H1 (cell line): ENCODE measurements around the gene TTLL9. TPM values are rescaled to one million over a fixed set of nuclear protein-coding genes. Genes with fewer than 3 reads are reported as not detected.

Source experiments
- CTCF ChIA-PET: fragments of 300-600 bp; sonication (Branson Sonifier 250); formaldehyde crosslinking; loops from one replicate; lab custom pipeline; 2021; ENCODE audit not compliant: partially characterized antibody; lab: Charles Lee
- POLR2A ChIA-PET: fragments of 300-600 bp; sonication (Branson Sonifier 250); formaldehyde crosslinking; loops from one replicate; lab custom pipeline; 2021; ENCODE audit warnings: inconsistent platforms; ENCODE audit not compliant: partially characterized antibody; lab: Charles Lee
- DNase-seq, 2 experiments: peaks; one replicate each; pipeline versions ENCODE4 v3.0.0 to v3.0.0-alpha.2; 2010 to 2022; ENCODE audit warnings: low spot score in 2 of 2, low read depth in 1 of 2, mixed read lengths in 1 of 2
- FAIRE-seq: peaks from 2 replicates; lab custom pipeline; 2011; peaks lifted over from hg19 to GRCh38; lab: Jason Lieb, UNC
- H2AFZ ChIP-seq: 2 replicates; pipeline ENCODE4 v1.8.1; 2012; ENCODE audit warnings: low read length, inconsistent platforms
- H2AK5ac ChIP-seq: 2 replicates; pipeline ENCODE4 v1.6.1; 2013; ENCODE audit warnings: low read depth, low read length
- H2BK120ac ChIP-seq: replicated peaks from 2 replicates; pipeline ENCODE3; 2013; ENCODE audit warnings: low read depth, low read length, inconsistent platforms
- H2BK12ac ChIP-seq: 2 replicates; pipeline ENCODE4 v1.6.1; 2013; ENCODE audit warnings: low read depth, low read length
- H2BK15ac ChIP-seq: 2 replicates; pipeline ENCODE4 v1.6.1; 2013; ENCODE audit warnings: low read length
- H2BK20ac ChIP-seq: 2 replicates; pipeline ENCODE4 v1.6.1; 2013; ENCODE audit warnings: low read length
- H2BK5ac ChIP-seq: 2 replicates; pipeline ENCODE4 v1.6.1; 2013; ENCODE audit warnings: low read depth, low read length
- H3K14ac ChIP-seq: 2 replicates; pipeline ENCODE4 v1.6.1; 2013; ENCODE audit warnings: inconsistent platforms; ENCODE audit not compliant: insufficient read length
- H3K18ac ChIP-seq: 2 replicates; pipeline ENCODE4 v1.6.1; 2013; ENCODE audit warnings: low read length; ENCODE audit errors: extremely low read depth
- H3K23ac ChIP-seq: 2 replicates; pipeline ENCODE4 v1.6.1; 2013; ENCODE audit warnings: inconsistent platforms; ENCODE audit not compliant: insufficient read length
- H3K23me2 ChIP-seq: 2 replicates; pipeline ENCODE4 v1.6.1; 2013; ENCODE audit warnings: low read depth, low read length
- H3K27ac ChIP-seq: 2 replicates; pipeline ENCODE4 v1.6.1; 2011; ENCODE audit warnings: low read depth, low read length, inconsistent platforms
- H3K27me3 ChIP-seq, 4 experiments: replicated peaks in 1 of 4; 1 replicate in 1 of 4; 2 replicates in 3 of 4; pipeline versions ENCODE4 v1.6.1 to v1.8.1; 2011 to 2013; ENCODE audit warnings: low read length in 3 of 4, mild to moderate bottlenecking in 3 of 4, inconsistent platforms in 2 of 4, mixed read lengths in 2 of 4, moderate library complexity in 1 of 4; ENCODE audit not compliant: control insufficient read depth in 3 of 4, insufficient read depth in 3 of 4; ENCODE audit errors: extremely low read depth in 1 of 4
- H3K36me3 ChIP-seq, 4 experiments: 2 replicates each; pipeline versions ENCODE4 v1.6.1 to v1.8.1; 2011 to 2013; ENCODE audit warnings: mild to moderate bottlenecking in 4 of 4, low read length in 3 of 4, moderate library complexity in 2 of 4, control low read depth in 1 of 4, inconsistent platforms in 1 of 4; ENCODE audit not compliant: insufficient read depth in 4 of 4, control insufficient read depth in 2 of 4
- H3K4ac ChIP-seq: replicated peaks from 2 replicates; pipeline ENCODE3; 2013; ENCODE audit warnings: low read length, low read depth, mixed read lengths, inconsistent platforms; ENCODE audit not compliant: insufficient read length
- H3K4me1 ChIP-seq, 4 experiments: replicated peaks in 1 of 4; 1 replicate in 1 of 4; 2 replicates in 3 of 4; pipeline versions ENCODE4 v1.6.1 to v1.8.1; 2011 to 2013; ENCODE audit warnings: low read length in 3 of 4, inconsistent platforms in 2 of 4, mixed read lengths in 1 of 4; ENCODE audit not compliant: insufficient read depth in 4 of 4, control insufficient read depth in 3 of 4
- H3K4me2 ChIP-seq, 2 experiments: 2 replicates each; pipeline versions ENCODE4 v1.6.1 to v1.8.1; 2011 to 2013; ENCODE audit warnings: low read depth in 2 of 2, low read length in 2 of 2, control low read depth in 1 of 2, inconsistent platforms in 1 of 2, mild to moderate bottlenecking in 1 of 2; ENCODE audit not compliant: insufficient read depth in 1 of 2
- H3K4me3 ChIP-seq, 4 experiments: fragments of 200-600, 300-600 bp in 1 of 4; sonication (generic), shearing (Covaris generic), sonication (Bioruptor Twin) in 1 of 4; 2 replicates each; pipeline versions ENCODE4 v1.5.1 to v1.8.1; 2011 to 2016; ENCODE audit warnings: low read length in 4 of 4, low read depth in 3 of 4, control low read depth in 2 of 4, inconsistent platforms in 2 of 4, mild to moderate bottlenecking in 2 of 4, mixed read lengths in 1 of 4, moderate library complexity in 1 of 4; ENCODE audit not compliant: insufficient read depth in 2 of 4; ENCODE audit errors: extremely low read depth in 1 of 4
- H3K56ac ChIP-seq: replicated peaks from 2 replicates; pipeline ENCODE3; 2013; ENCODE audit warnings: low read depth, mild to moderate bottlenecking, mixed read lengths, low read length, inconsistent platforms; ENCODE audit not compliant: insufficient read length
- H3K79me1 ChIP-seq: 2 replicates; pipeline ENCODE4 v1.6.1; 2013; ENCODE audit warnings: low read depth, low read length, control low read depth
- H3K79me2 ChIP-seq, 2 experiments: 2 replicates each; pipeline versions ENCODE4 v1.6.1 to v1.8.1; 2012 to 2013; ENCODE audit warnings: low read length in 2 of 2, mild to moderate bottlenecking in 2 of 2, inconsistent platforms in 1 of 2; ENCODE audit not compliant: insufficient read depth in 2 of 2, control insufficient read depth in 1 of 2
- H3K9ac ChIP-seq, 4 experiments: replicated peaks in 1 of 4; 1 replicate in 1 of 4; 2 replicates in 3 of 4; pipeline versions ENCODE4 v1.6.1 to v1.8.1; 2011 to 2013; ENCODE audit warnings: low read depth in 3 of 4, low read length in 3 of 4, control low read depth in 2 of 4, mild to moderate bottlenecking in 2 of 4, moderate library complexity in 2 of 4, inconsistent platforms in 1 of 4; ENCODE audit errors: extremely low read depth in 1 of 4
- H3K9me3 ChIP-seq, 2 experiments: 2 replicates each; pipeline versions ENCODE4 v1.6.1 to v1.8.1; 2012 to 2013; ENCODE audit warnings: mild to moderate bottlenecking in 2 of 2, moderate library complexity in 2 of 2, control low read depth in 1 of 2, inconsistent platforms in 1 of 2, low read depth in 1 of 2, low read length in 1 of 2, mixed read lengths in 1 of 2; ENCODE audit not compliant: insufficient read depth in 2 of 2
- H4K20me1 ChIP-seq, 2 experiments: replicated peaks in 1 of 2; 2 replicates each; pipeline versions ENCODE3 to v1.8.1; 2011 to 2013; ENCODE audit warnings: inconsistent platforms in 2 of 2, low read length in 2 of 2, mild to moderate bottlenecking in 1 of 2; ENCODE audit not compliant: insufficient read depth in 2 of 2, control insufficient read depth in 1 of 2
- H4K5ac ChIP-seq: 2 replicates; pipeline ENCODE4 v1.6.1; 2013; ENCODE audit warnings: low read length, low read depth, mixed read lengths, inconsistent platforms; ENCODE audit not compliant: insufficient read length
- H4K8ac ChIP-seq: 2 replicates; pipeline ENCODE4 v1.8.0; 2013; ENCODE audit warnings: mild to moderate bottlenecking, moderate library complexity, low read length, inconsistent platforms; ENCODE audit not compliant: insufficient read depth; ENCODE audit errors: extremely low read depth
- H4K91ac ChIP-seq: replicated peaks from 2 replicates; pipeline ENCODE3; 2013; ENCODE audit warnings: low read length, mixed read lengths, inconsistent platforms; ENCODE audit not compliant: insufficient read length
- CREB1 ChIP-seq: IDR thresholded peaks from 2 replicates; pipeline ENCODE4 v1.6.1; 2012; ENCODE audit warnings: inconsistent platforms
- CTBP2 ChIP-seq: IDR thresholded peaks from 2 replicates; pipeline ENCODE4 v1.7.0; 2011; ENCODE audit warnings: borderline replicate concordance, mild to moderate bottlenecking, moderate library complexity, mixed read lengths, low read length; ENCODE audit not compliant: insufficient read depth, insufficient read length
- E2F6 ChIP-seq: IDR thresholded peaks from 2 replicates; pipeline ENCODE4 v1.6.1; 2012; ENCODE audit warnings: inconsistent platforms
- RNF2 ChIP-seq: fragments of 200-900, 300-1000 bp; sonication (generic); IDR thresholded peaks from 2 replicates; pipeline ENCODE4 v1.7.1; 2016; ENCODE audit warnings: borderline replicate concordance, low read depth, mild to moderate bottlenecking, antibody characterized with exemption, low read length; ENCODE audit not compliant: poor library complexity, severe bottlenecking; ENCODE audit errors: missing control alignments
- SP2 ChIP-seq: IDR thresholded peaks from 2 replicates; pipeline ENCODE4 v1.6.1; 2012; ENCODE audit warnings: mild to moderate bottlenecking, low read length, inconsistent platforms
- SP4 ChIP-seq: IDR thresholded peaks from 2 replicates; pipeline ENCODE4 v1.6.1; 2012; ENCODE audit warnings: low read length, inconsistent platforms
- WGBS, 2 experiments: shearing (Covaris generic) in 1 of 2; methylation state at CpG; one replicate each; pipeline versions ENCODE4 v1.1.6 to v1.1.7; 2013 to 2015; ENCODE audit warnings: low lambda C conversion rate in 2 of 2, mixed read lengths in 2 of 2, inconsistent platforms in 1 of 2, low coverage in 1 of 2, missing lambda C conversion rate in 1 of 2; ENCODE audit not compliant: insufficient replicate concordance in 2 of 2, insufficient coverage in 1 of 2, insufficient read length in 1 of 2; ENCODE audit errors: extremely low coverage in 1 of 2, missing lambda C conversion rate in 1 of 2; 5-methylcytosine and 5-hydroxymethylcytosine counted together
- polyA plus RNA-seq, 7 experiments: library from polyadenylated mRNA; depleted of rRNA in 3 of 7; stranded (reverse) in 5 of 7; unstranded in 2 of 7; fragments of >200 nt in 5 of 7; fragments of 200-250 nt in 2 of 7; gene quantifications; 1 replicate in 5 of 7; 2 replicates in 1 of 7; 4 replicates in 1 of 7; pipeline versions ENCODE4 v1.2.1 to v1.2.3, GENCODE V29; 2011 to 2013; ENCODE audit warnings: missing spikeins in 2 of 7, mixed read lengths in 2 of 7
- total RNA-seq: library from RNA; stranded (reverse); fragmentation: NEBNext Ultra II Directional; extraction: Animal tissue kit (Norgen Biotek cat#: 25700); gene quantifications from 2 replicates; pipeline ENCODE4 v1.2.1, GENCODE V29; 2021

The TTLL9 gene
- total and polyA plus RNA-seq, 2 of the 8 experiments (the other 6 are each of a cell fraction or from before 2014, with no cell fraction given), result 0.06 TPM; not detected in 1

- H2BK20ac ChIP-seq, result no peak overlapping the region
- no peak overlapping the region for H3K23ac ChIP-seq
- H3K79me2 ChIP-seq, result no peaks in the 10 kb centered on the region
- H2AFZ ChIP-seq, result no peak overlapping the region
- no peak overlapping the region for H4K91ac ChIP-seq
- DNase-seq, result no peak
- no peak for TF ChIP-seq SP4
- no peak for TF ChIP-seq RNF2
- TF ChIP-seq E2F6, result no peak
- TF ChIP-seq CTBP2, result no peak
- no peak for TF ChIP-seq CREB1
- TF ChIP-seq SP2, result no peak
- peaks cover 0 to 2% of the 10 kb centered on the region in 2 experiments for H4K20me1 ChIP-seq
- no peak overlapping the region for H3K4me2 ChIP-seq
- H2BK15ac ChIP-seq, result no peak overlapping the region
- H2BK120ac ChIP-seq, result no peak overlapping the region
- no peak overlapping the region for H3K56ac ChIP-seq
- peaks cover 2 to 12% (median 6%) of the 10 kb centered on the region in 4 experiments; a peak in 4 of 7 replicates for H3K27me3 ChIP-seq
- no peak overlapping the region for H4K8ac ChIP-seq
- no peak overlapping the region for H4K5ac ChIP-seq
- ChIA-PET CTCF (interaction anchor here (0.9 to 1.2 kb wide), 3 partner anchors 20 to 116 kb away, joined by 3 to 6 read pairs (median 4); no protein-coding TSS in a partner anchor), POLR2A (no interaction called here)
- no peaks in the 10 kb centered on the region for H3K79me1 ChIP-seq
- H3K4me1 ChIP-seq, result peaks cover 0 to 8% (median 4%) of the 10 kb centered on the region in 4 experiments; a peak in 6 of 7 replicates
- H3K36me3 ChIP-seq, result peaks cover 0 to 1% (median under 1%) of the 10 kb centered on the region in 4 experiments; a peak in 1 of 8 replicates
- FAIRE-seq, result no peak
- H3K23me2 ChIP-seq, result no peaks in the 10 kb centered on the region
- H3K9me3 ChIP-seq, result no peaks in the 10 kb centered on the region
- H3K9ac ChIP-seq, result no peak overlapping the region
- H3K14ac ChIP-seq, result no peak overlapping the region
- H2BK12ac ChIP-seq, result no peak overlapping the region
- H2BK5ac ChIP-seq, result no peak overlapping the region
- no peak overlapping the region for H3K18ac ChIP-seq
- H3K4me3 ChIP-seq, result no peak overlapping the region
- H3K4ac ChIP-seq, result no peak overlapping the region
- no peak overlapping the region for H3K27ac ChIP-seq
- 84% methylated on average over 2 of the region's 2 CpGs; no CpG with 5 or more reads in 1 of the 2 experiments for WGBS, 2 experiments
- H2AK5ac ChIP-seq, result no peak overlapping the region
These were observed 69.2 kb downstream of the TTLL9 start for GRCh38 chr20:31939661-31940060.
